Measurements from ENCODE around the gene CAPN9. TPM values are rescaled to one million over a fixed set of nuclear protein-coding genes. Genes with fewer than 3 reads are reported as not detected.
"Not testable (repeated sequence)": the region's sequence is repeated elsewhere in the genome, so short reads cannot be mapped to it uniquely, and the experiment has no call there.

Gene CAPN9
- total RNA-seq, 1 experiment from 2014 or later, result not detected

DNA sequence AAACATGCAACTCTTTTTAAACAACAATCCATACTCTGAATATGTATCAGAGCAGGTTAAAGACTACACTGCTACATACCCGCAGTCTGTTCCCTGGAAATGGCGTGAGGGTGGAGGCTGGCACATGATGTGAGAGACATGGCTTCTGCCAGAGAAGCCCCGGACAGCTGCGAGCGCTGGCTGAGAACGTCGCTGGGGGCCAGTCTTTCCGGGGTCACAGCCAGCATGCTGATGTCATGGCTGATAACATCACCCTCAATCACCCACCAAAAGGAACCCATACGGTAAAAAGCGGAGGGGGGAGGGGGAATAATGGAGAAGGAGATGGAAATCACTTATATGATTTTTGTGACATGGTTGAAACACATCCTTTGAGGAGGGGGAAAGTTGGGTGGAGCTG lies 92.0 kb downstream of the CAPN9 start:
- Histone ChIP-seq H4K20me1 (ENCODE audit: insufficient read depth, low read depth, low read length) (no peaks in the 10 kb centered on the region), H3K4me2 (ENCODE audit: low read depth, low read length, poor library complexity, severe bottlenecking) (no peak overlapping the region)

DNA sequence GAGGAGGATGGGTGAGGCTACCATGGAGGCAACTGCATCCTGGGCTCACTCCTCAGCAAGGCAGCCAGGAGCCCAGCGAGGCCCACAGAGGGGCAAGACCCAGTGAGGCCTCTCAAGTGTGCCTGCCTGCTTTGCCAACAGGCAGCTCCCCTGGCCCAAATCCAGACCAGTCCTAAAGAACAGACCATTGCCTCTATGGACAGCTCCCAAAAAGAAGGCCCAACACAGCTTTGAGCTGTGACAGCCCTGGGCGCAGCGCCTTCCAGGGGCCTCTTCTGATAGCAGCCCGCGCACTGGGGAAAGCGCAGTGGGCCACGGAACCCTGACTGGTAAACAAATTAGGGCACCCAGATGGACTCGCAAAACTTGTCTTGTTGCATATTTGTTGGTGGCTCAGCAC lies 95.6 kb downstream of the CAPN9 start:
- H3K4me1 ChIP-seq (ENCODE audit: low read length), result no peaks in the 10 kb centered on the region
- no peaks in the 10 kb centered on the region for H3K36me3 ChIP-seq (ENCODE audit: insufficient read depth, low read length)
- H3K27me3 ChIP-seq (ENCODE audit: low read length), result no peaks in the 10 kb centered on the region
- H3K9ac ChIP-seq (ENCODE audit: low read length), result no peak overlapping the region
- no peak for DNase-seq
- no peak overlapping the region for H2AFZ ChIP-seq (ENCODE audit: low read length)
- no peaks in the 10 kb centered on the region for H4K20me1 ChIP-seq (ENCODE audit: insufficient read depth, low read depth, low read length)
- no peaks in the 10 kb centered on the region for H3K79me2 ChIP-seq (ENCODE audit: low read length)
- H3K27ac ChIP-seq (ENCODE audit: low read length), result no peak overlapping the region
- H3K9me3 ChIP-seq (ENCODE audit: low read length), result no peaks in the 10 kb centered on the region
- no peaks in the 10 kb centered on the region for H3K9me2 ChIP-seq (replicated peaks; ENCODE audit: insufficient read depth, low read length)
- H3K4me3 ChIP-seq (ENCODE audit: low read length), result no peak overlapping the region
- no peak overlapping the region for H3K4me2 ChIP-seq (ENCODE audit: low read depth, low read length, poor library complexity, severe bottlenecking)

More for the DNA sequence above, 92.0 kb downstream of the CAPN9 start:
- Histone ChIP-seq H3K4me3 (ENCODE audit: low read length) (no peak overlapping the region), H3K9ac (ENCODE audit: low read length) (no peak overlapping the region), H3K36me3 (ENCODE audit: insufficient read depth, low read length) (no peaks in the 10 kb centered on the region), H3K4me1 (ENCODE audit: low read length) (no peaks in the 10 kb centered on the region), H3K27me3 (ENCODE audit: low read length) (no peaks in the 10 kb centered on the region), H2AFZ (ENCODE audit: low read length) (no peak overlapping the region), H3K9me3 (ENCODE audit: low read length) (no peaks in the 10 kb centered on the region), H3K9me2 (replicated peaks; ENCODE audit: insufficient read depth, low read length) (no peaks in the 10 kb centered on the region), H3K27ac (ENCODE audit: low read length) (no peak overlapping the region), H3K79me2 (ENCODE audit: low read length) (no peaks in the 10 kb centered on the region)
- no peak for DNase-seq

DNA sequence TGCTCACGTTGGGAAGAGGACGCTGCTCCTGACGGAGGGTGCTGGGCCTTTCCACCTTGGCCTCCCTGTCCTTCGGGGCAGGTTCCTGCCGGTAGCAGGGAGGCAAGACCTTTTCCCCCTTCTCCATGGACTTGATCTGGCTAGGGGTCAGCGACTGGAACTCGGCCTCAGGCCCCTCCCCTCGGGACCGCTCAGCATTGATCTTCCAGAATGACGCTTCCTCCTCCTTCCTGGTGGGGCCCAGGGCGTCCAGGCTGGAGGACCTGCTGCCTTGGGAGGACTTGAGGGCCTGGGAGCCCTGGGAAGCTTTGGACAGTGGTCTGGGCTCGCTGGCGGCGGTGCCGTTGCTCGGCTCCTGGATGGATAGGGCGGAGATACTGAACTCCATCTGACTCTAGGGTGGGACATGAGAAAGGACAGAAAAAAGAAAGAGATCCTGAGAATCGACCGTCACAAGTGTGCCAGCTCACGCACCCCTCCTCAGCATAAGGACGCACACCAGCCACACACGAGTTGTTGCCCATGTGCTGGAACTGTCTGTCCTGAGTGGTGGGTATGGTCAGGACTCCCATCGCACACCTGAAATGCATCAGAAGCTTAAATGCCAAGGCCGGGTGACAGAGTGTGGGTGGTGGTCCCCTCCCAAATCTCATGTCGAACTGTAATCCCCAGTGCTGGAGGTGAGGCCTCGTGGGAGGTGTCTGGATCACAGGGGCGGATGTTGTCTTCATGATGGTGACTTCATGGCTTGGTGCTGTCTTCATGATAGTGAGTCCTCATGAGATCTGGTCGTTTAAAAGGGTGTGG lies 96.5 kb downstream of the CAPN9 start:
- Histone ChIP-seq H4K20me1 (ENCODE audit: insufficient read depth, low read depth, low read length) (no peaks in the 10 kb centered on the region), H3K79me2 (ENCODE audit: low read length) (no peaks in the 10 kb centered on the region), H3K4me2 (ENCODE audit: low read depth, low read length, poor library complexity, severe bottlenecking) (no peak overlapping the region), H3K36me3 (ENCODE audit: insufficient read depth, low read length) (no peaks in the 10 kb centered on the region), H3K9ac (ENCODE audit: low read length) (no peak overlapping the region), H3K9me3 (ENCODE audit: low read length) (no peaks in the 10 kb centered on the region), H3K27me3 (ENCODE audit: low read length) (no peaks in the 10 kb centered on the region), H3K9me2 (replicated peaks; ENCODE audit: insufficient read depth, low read length) (no peaks in the 10 kb centered on the region), H3K4me3 (ENCODE audit: low read length) (no peak overlapping the region), H3K4me1 (ENCODE audit: low read length) (no peaks in the 10 kb centered on the region), H2AFZ (ENCODE audit: low read length) (no peak overlapping the region), H3K27ac (ENCODE audit: low read length) (no peak overlapping the region)
- DNase-seq, result no peak

DNA sequence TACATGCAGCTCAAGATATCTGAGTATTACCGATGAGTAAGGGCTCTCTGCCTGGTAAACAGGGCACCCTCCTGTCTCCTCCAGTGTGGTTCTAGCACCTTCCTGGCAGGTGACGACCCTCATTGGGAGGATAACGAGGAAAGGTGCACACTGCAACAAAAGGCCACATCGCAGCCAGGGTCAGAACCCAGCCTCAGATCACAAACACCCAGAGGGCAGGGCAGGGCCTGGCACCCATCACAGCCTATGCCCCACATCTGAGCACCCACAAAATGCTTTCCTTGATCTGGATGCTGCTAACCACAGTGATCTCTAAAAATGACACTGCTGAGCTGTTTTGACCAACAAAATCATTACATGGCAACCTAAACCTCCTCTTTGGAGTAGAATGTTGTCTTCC lies 97.4 kb downstream of the CAPN9 start:
- Histone ChIP-seq H3K36me3 (ENCODE audit: insufficient read depth, low read length) (no peaks in the 10 kb centered on the region), H3K27ac (ENCODE audit: low read length) (no peak overlapping the region), H3K4me2 (ENCODE audit: low read depth, low read length, poor library complexity, severe bottlenecking) (no peak overlapping the region), H3K4me3 (ENCODE audit: low read length) (no peak overlapping the region), H3K9ac (ENCODE audit: low read length) (no peak overlapping the region), H3K4me1 (ENCODE audit: low read length) (no peaks in the 10 kb centered on the region), H4K20me1 (ENCODE audit: insufficient read depth, low read depth, low read length) (no peaks in the 10 kb centered on the region), H2AFZ (ENCODE audit: low read length) (no peak overlapping the region), H3K27me3 (ENCODE audit: low read length) (no peaks in the 10 kb centered on the region), H3K9me3 (ENCODE audit: low read length) (no peaks in the 10 kb centered on the region), H3K79me2 (ENCODE audit: low read length) (no peaks in the 10 kb centered on the region), H3K9me2 (replicated peaks; ENCODE audit: insufficient read depth, low read length) (no peaks in the 10 kb centered on the region)
- DNase-seq, result no peak

DNA sequence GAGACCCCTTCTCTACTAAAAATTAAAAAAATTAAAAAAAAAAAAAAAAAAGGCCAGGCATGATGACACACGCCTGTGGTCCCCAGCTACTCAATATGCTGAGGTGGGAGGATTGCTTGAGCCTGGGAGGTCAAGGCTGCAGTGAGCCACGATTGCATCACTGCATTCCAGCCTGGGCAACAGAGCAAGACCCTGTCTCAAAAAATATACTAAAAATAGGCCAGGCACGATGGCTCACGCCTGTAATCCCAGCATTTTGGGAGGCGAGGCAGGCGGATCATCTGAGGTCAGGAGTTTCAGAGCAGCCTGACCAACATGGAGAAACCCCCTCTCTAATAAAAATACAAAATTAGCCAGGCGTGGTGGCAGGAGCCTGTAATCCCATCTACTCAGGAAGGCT lies 98.0 kb downstream of the CAPN9 start:
- H3K9me2 ChIP-seq (replicated peaks; ENCODE audit: insufficient read depth, low read length); H3K27ac ChIP-seq (ENCODE audit: low read length); DNase-seq; H4K20me1 ChIP-seq (ENCODE audit: insufficient read depth, low read depth, low read length); H3K36me3 ChIP-seq (ENCODE audit: insufficient read depth, low read length); H3K4me3 ChIP-seq (ENCODE audit: low read length); H3K27me3 ChIP-seq (ENCODE audit: low read length); H2AFZ ChIP-seq (ENCODE audit: low read length); H3K79me2 ChIP-seq (ENCODE audit: low read length); H3K4me2 ChIP-seq (ENCODE audit: low read depth, low read length, poor library complexity, severe bottlenecking); H3K4me1 ChIP-seq (ENCODE audit: low read length); H3K9me3 ChIP-seq (ENCODE audit: low read length); H3K9ac ChIP-seq (ENCODE audit: low read length): not testable (repeated sequence)

DNA sequence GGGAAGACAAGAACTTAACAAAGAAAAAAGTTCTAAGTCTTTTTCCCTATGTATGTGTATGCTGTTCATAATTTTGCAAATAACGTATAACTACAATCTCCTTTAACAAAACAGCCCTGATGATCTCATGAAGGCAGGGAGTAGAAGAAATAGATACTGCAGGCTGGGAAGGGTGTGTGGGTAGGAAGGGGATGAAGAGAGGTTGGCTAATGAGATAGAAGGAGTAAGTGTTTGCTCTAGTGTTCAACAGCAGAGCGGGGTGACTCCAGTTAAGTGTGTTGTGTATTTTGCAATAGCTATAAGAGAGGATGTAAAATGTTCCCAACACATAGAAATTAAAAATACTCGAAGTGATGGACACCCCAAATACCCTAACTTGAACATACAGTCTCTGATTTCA lies 101.0 kb downstream of the CAPN9 start:
- Histone ChIP-seq H3K9me2 (replicated peaks; ENCODE audit: insufficient read depth, low read length) (no peaks in the 10 kb centered on the region), H4K20me1 (ENCODE audit: insufficient read depth, low read depth, low read length) (no peaks in the 10 kb centered on the region; the same call in 1 of the 2 replicates)
- no peak for DNase-seq

DNA sequence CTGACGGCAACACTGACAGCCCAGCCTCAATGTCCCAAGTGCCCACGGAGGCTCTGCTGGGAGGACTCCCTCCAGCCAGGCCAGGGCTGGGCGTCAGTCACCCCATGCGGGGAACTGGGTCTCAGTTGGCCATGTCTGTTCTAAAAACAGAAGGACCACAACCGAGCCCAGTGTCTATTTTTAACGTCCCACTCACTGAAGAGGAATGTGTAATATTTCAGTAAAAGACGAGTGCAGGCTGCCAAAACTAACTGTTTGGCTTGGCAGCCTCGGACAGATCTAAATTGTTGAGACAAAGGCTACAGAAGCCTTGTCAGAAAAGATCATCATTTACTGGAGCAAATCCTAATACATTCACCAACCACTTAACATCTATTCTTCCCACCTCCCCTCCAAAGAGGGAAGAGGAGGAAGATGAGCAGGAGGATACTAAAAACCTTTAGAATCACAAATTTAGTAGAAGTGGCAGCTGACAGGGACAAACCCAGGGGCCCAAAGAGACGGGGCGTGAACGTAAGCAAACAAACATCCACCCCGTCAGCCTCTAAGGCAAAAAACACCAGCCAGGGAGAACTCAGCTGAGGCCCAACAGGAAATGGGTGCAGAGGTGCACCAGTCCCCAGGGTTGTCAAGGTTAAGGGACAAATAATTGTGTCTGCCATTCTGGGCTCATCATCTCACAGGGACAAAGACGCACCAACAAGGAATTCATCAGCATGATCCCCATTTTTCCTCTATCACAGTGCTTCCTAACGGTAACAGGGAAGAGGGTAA lies 102.5 kb downstream of the CAPN9 start:
- Histone ChIP-seq H4K20me1 (ENCODE audit: insufficient read depth, low read depth, low read length) (no peaks in the 10 kb centered on the region; the same call in 1 of the 2 replicates), H3K9ac (ENCODE audit: low read length) (no peak overlapping the region), H3K9me2 (replicated peaks; ENCODE audit: insufficient read depth, low read length) (no peaks in the 10 kb centered on the region), H3K4me1 (ENCODE audit: low read length) (no peaks in the 10 kb centered on the region), H3K79me2 (ENCODE audit: low read length) (no peaks in the 10 kb centered on the region), H3K36me3 (ENCODE audit: insufficient read depth, low read length) (no peaks in the 10 kb centered on the region), H3K27ac (ENCODE audit: low read length) (no peak overlapping the region), H3K9me3 (ENCODE audit: low read length) (no peaks in the 10 kb centered on the region), H2AFZ (ENCODE audit: low read length) (no peak overlapping the region), H3K4me3 (ENCODE audit: low read length) (no peak overlapping the region), H3K27me3 (ENCODE audit: low read length) (no peaks in the 10 kb centered on the region), H3K4me2 (ENCODE audit: low read depth, low read length, poor library complexity, severe bottlenecking) (no peak overlapping the region)
- DNase-seq, result no peak

More for the DNA sequence above, 101.0 kb downstream of the CAPN9 start:
- H2AFZ ChIP-seq (ENCODE audit: low read length), result no peak overlapping the region
- no peak overlapping the region for H3K27ac ChIP-seq (ENCODE audit: low read length)
- H3K4me2 ChIP-seq (ENCODE audit: low read depth, low read length, poor library complexity, severe bottlenecking), result no peak overlapping the region
- no peak overlapping the region for H3K4me3 ChIP-seq (ENCODE audit: low read length)
- H3K27me3 ChIP-seq (ENCODE audit: low read length), result no peaks in the 10 kb centered on the region
- H3K9me3 ChIP-seq (ENCODE audit: low read length), result no peaks in the 10 kb centered on the region
- H3K79me2 ChIP-seq (ENCODE audit: low read length), result no peaks in the 10 kb centered on the region
- H3K4me1 ChIP-seq (ENCODE audit: low read length), result no peaks in the 10 kb centered on the region
- H3K9ac ChIP-seq (ENCODE audit: low read length), result no peak overlapping the region
- no peaks in the 10 kb centered on the region for H3K36me3 ChIP-seq (ENCODE audit: insufficient read depth, low read length)

DNA sequence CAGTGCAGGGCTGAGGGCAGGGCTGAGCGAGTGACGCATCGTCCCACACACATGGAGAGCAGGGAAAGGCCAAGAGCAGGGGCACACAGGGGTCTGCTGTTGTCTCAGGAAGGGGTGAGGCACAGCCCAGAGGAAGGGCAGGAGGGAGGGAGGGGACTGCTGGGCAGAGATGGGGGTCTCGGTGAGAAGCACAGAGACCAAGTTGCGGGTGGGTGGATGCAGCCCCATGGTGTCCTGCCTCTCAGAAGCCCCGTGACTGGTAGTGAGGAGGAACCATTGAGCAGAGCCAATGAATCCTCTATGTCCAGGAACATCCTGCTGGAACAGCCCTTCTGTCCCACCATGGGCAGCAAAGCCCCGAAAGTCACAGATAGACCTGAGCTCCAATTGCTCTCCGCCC lies 103.4 kb downstream of the CAPN9 start:
- Histone ChIP-seq H2AFZ (ENCODE audit: low read length) (no peak overlapping the region), H3K27me3 (ENCODE audit: low read length) (no peaks in the 10 kb centered on the region), H3K4me2 (ENCODE audit: low read depth, low read length, poor library complexity, severe bottlenecking) (no peak overlapping the region), H4K20me1 (ENCODE audit: insufficient read depth, low read depth, low read length) (no peaks in the 10 kb centered on the region; the same call in 1 of the 2 replicates), H3K9ac (ENCODE audit: low read length) (no peak overlapping the region), H3K4me3 (ENCODE audit: low read length) (no peak overlapping the region), H3K4me1 (ENCODE audit: low read length) (no peaks in the 10 kb centered on the region), H3K9me2 (replicated peaks; ENCODE audit: insufficient read depth, low read length) (no peaks in the 10 kb centered on the region), H3K79me2 (ENCODE audit: low read length) (no peaks in the 10 kb centered on the region), H3K9me3 (ENCODE audit: low read length) (no peaks in the 10 kb centered on the region), H3K27ac (ENCODE audit: low read length) (no peak overlapping the region), H3K36me3 (ENCODE audit: insufficient read depth, low read length) (no peaks in the 10 kb centered on the region)
- DNase-seq, result no peak
